ENCODE data around the gene IL11. TPM values are rescaled to one million over a fixed set of nuclear protein-coding genes. Genes with fewer than 3 reads are reported as not detected.

IL11 gene
- total and polyA plus RNA-seq, 7 donors, result 0.06 TPM; not detected in 6

DNA sequence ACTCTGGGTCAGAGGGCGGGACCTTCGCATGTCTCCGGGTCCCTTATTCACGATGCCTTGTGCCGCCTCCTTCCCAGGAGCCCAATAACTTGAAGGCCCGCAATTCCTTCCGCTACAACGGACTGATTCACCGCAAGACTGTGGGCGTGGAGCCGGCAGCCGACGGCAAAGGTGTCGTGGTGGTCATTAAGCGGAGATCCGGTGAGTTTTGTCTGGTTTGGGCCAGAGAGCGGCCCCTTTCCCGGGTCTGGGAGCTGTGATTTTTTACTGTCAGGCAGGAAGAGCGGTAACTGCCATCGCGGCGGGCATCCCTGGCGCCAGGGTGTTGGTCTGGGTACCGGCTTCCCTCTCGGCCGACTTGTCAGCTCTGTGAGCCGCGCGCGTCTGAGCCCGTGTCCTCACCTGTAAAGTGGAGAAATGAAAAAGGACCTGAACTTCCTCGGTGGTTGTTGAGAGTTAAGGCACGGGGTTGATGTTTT lies 16.3 kb upstream of the IL11 start:
- peaks cover 32% of the 10 kb centered on the region for H3K4me1 ChIP-seq
- H3K36me3 ChIP-seq (ENCODE audit: insufficient read depth in 1 of 2, low read depth in 1 of 2), result peaks cover 8 to 50% of the 10 kb centered on the region in 2 donors
- no peaks in the 10 kb centered on the region for H3K27me3 ChIP-seq (ENCODE audit: insufficient read depth in 3 of 3, low read length in 2 of 3)
- intact Hi-C loops (cut with DNase I), result loop anchor here (5.0 to 10.0 kb wide), 3 partner anchors 66 to 268 kb away; partner anchors contain the start of genes U2AF2 (in 1 of the 2) and ZNF784 (in 1 of the 2)
- DNase-seq, result no peak
- peak overlapping the region; percentile 86 for H3K27ac ChIP-seq
- 5 to 8% (median 5%) methylated on average over 33 of the region's 33 CpGs for WGBS, 3 donors
- TF ChIP-seq, protein P1, sequence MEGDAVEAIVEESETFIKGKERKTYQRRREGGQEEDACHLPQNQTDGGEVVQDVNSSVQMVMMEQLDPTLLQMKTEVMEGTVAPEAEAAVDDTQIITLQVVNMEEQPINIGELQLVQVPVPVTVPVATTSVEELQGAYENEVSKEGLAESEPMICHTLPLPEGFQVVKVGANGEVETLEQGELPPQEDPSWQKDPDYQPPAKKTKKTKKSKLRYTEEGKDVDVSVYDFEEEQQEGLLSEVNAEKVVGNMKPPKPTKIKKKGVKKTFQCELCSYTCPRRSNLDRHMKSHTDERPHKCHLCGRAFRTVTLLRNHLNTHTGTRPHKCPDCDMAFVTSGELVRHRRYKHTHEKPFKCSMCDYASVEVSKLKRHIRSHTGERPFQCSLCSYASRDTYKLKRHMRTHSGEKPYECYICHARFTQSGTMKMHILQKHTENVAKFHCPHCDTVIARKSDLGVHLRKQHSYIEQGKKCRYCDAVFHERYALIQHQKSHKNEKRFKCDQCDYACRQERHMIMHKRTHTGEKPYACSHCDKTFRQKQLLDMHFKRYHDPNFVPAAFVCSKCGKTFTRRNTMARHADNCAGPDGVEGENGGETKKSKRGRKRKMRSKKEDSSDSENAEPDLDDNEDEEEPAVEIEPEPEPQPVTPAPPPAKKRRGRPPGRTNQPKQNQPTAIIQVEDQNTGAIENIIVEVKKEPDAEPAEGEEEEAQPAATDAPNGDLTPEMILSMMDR (IDR thresholded peaks at IDR 0.05), result no peak
- no peak for ATAC-seq
- H3K9me3 ChIP-seq, result no peaks in the 10 kb centered on the region
- H3K4me3 ChIP-seq, result peak overlapping the region; percentile 81

DNA sequence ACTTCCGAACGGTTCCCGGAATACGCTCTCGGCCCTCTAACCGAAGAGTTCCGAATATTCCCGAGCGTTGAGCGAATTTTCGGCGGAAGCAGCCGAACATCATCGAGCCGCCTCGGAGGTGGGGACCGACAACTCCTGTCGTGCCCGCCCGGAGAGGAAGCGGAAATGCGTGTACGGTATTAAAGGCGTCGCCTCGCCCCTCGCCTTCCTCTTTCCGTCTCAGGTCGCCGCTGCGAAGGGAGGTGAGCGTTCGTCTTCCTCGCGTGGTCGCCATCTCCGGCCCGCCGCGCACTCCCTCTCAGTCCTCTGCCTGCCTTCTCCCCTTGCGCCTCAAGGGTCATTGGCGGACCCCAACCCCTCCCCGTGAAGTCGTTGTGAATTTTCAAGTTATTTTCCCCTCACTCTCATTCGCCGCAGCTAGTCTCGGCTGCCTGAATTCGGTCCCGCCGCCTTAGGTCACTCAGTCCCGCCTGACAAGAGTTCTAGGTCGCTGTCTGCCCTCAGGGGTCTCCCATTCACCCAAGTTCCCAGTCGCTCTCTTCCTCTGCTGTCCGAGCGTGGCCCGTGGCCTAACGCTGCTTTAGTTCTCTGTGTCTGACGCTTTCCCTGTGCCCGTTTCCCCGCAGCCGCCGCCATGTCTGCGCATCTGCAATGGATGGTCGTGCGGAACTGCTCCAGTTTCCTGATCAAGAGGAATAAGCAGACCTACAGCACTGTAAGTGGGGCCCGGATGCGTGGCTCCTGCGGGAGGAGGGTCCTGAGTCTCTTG lies 15.6 kb upstream of the IL11 start, which contains the start of gene RPL28:
Gene RPL28 (plus strand): TSS at position 209 of the 769 bp plus-strand sequence. CDS start 426 bp downstream, at position 635.
- Histone ChIP-seq H3K9me3 (no peaks in the 10 kb centered on the region), H3K36me3 (ENCODE audit: insufficient read depth in 1 of 2, low read depth in 1 of 2) (peaks cover 8 to 46% of the 10 kb centered on the region in 2 donors), H3K4me3 (peak within 1 kb of the TSS; percentile 81), H3K4me1 (peaks cover 32% of the 10 kb centered on the region), H3K27me3 (ENCODE audit: insufficient read depth in 3 of 3, low read length in 2 of 3) (no peaks in the 10 kb centered on the region), H3K27ac (peak within 1 kb of the TSS; percentile 86)
- 0 to 1% (median 0%) methylated on average over 66 to 68 of the region's 68 CpGs for WGBS, 3 donors
- TF ChIP-seq, protein P1 (IDR thresholded peaks at IDR 0.05), result no peak
- peak; percentile 97 to 99 for DNase-seq
- intact Hi-C loops (cut with DNase I), result loop anchor here (5.0 to 10.0 kb wide), 3 partner anchors 66 to 269 kb away; partner anchors contain the start of genes U2AF2 (in 1 of the 2) and ZNF784 (in 1 of the 2)
- ATAC-seq, result peak; percentile 90 to 91 (median 90)

DNA sequence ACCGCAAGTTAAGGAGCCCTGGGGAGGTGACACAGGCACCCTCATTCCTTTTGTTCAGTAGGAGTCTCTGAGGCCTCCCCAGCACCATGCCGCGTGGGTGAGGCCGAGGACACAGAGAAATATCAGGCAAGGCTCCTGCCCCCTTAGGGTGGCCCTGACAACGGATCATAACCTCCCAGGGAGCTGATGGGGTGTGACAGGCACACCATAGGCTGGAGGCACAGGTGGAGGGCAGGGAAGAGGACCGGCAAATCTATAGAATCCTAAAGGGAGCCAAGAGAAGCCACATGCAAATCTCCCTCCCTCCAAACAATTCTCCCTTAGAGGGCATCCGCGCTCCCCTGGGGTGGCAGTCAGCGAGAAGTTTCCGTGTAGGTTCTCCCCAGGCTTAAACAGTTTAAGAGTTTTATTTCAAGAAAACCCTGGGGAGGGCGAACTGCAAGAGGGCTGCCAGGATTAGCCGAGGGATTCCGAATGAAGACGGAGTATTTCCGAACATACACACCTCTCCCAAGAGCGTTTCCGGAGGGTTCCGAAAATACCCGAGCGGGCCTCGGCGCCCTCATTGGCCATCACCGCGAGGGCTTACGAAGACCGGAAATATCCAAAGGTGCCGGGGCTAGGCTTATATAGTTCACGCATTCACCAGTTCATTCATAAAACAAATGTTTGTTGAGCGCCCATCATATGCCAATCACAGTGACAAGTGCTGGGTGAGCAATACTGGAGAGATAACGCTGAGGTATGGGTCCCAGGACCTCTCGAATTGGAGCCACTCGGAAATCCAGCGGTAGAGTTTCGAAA lies 14.9 kb upstream of the IL11 start:
- Histone ChIP-seq H3K36me3 (ENCODE audit: insufficient read depth in 1 of 2, low read depth in 1 of 2) (peaks cover 8 to 38% of the 10 kb centered on the region in 2 donors), H3K27me3 (ENCODE audit: insufficient read depth in 3 of 3, low read length in 2 of 3) (no peaks in the 10 kb centered on the region), H3K4me3 (peak overlapping the region; percentile 81), H3K27ac (peak overlapping the region; percentile 86), H3K4me1 (peaks cover 32% of the 10 kb centered on the region), H3K9me3 (no peaks in the 10 kb centered on the region)
- intact Hi-C loops (cut with DNase I), result loop anchor here (5.0 to 10.0 kb wide), 5 partner anchors 43 to 270 kb away; partner anchors contain the start of genes U2AF2 (in 1 of the 2) and ZNF784 (in 1 of the 2)
- peak; percentile 87 to 92 (median 88) for ATAC-seq
- 7 to 8% (median 7%) methylated on average over 34 of the region's 34 CpGs for WGBS, 3 donors
- peak; percentile 97 for DNase-seq
- TF ChIP-seq, protein P1 (IDR thresholded peaks at IDR 0.05), result no peak

DNA sequence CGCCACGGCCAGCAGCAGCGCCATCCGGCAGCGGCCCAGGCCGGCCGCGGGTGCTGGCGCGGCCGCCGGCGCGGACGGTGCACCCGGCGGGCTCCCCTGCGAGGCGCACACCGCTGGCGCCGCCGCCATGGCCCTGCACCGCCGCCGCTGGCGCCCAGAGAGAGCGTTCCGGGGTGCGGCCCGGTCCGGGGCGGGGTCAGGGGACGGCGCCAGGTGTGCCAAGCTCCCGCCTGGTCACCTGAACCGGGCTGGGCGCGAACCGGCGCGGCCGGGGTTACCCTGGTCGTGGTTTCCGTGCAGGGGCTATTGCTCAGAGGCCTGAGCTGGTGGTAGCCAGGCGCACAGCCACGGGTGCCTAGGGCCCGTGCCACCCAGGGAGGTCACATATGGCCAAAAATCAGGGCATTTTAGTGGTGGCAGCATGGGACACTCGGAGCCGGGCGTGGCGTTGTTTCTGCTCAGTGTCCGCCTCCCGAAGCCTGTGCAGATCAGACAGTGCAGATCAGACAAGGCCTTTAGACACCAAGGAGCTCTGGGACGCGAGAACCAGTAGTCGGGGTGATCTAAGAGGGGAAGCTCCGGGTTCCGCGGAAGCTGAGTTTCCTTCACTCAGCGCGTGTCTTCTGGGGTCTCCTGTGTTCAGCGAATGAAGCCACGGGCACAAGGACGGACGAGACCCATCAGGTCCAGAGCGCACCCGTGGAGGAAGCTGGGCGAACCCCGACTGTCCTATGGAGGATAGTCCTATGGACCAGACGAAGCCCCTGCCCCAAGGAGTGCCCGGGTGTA lies 14.1 kb upstream of the IL11 start, which contains the start of gene TMEM238:
Gene TMEM238 (minus strand): TSS at position 162 of the 789 bp plus-strand sequence. CDS start 33 bp downstream, at position 129.
- TF ChIP-seq, protein P1 (IDR thresholded peaks at IDR 0.05), result no peak
- intact Hi-C loops (cut with DNase I), result loop anchor here (5.0 to 10.0 kb wide), 4 partner anchors 42 to 270 kb away; partner anchors contain the start of genes U2AF2 (in 1 of the 2) and ZNF784 (in 1 of the 2)
- 20 to 35% (median 26%) methylated on average over 50 to 72 of the region's 72 CpGs for WGBS, 3 donors
- H3K27ac ChIP-seq, result peak within 1 kb of the TSS; percentile 86
- peaks cover 8 to 30% of the 10 kb centered on the region in 2 donors for H3K36me3 ChIP-seq (ENCODE audit: insufficient read depth in 1 of 2, low read depth in 1 of 2)
- H3K9me3 ChIP-seq, result no peaks in the 10 kb centered on the region
- H3K27me3 ChIP-seq (ENCODE audit: insufficient read depth in 3 of 3, low read length in 2 of 3), result no peaks in the 10 kb centered on the region
- ATAC-seq (peak in 3 of 4 donors; percentile 6 to 15 (median 8)), DNase-seq (peak; percentile 48 to 68)
- H3K4me1 ChIP-seq, result peaks cover 32% of the 10 kb centered on the region
- peak within 1 kb of the TSS; percentile 81 for H3K4me3 ChIP-seq
